HFFc6 (cell line): ENCODE data around the gene RAF1. TPM values are rescaled to one million over a fixed set of nuclear protein-coding genes. Genes with fewer than 3 reads are reported as not detected.

ENCODE experiments used
- DNase-seq: peaks from one replicate; pipeline ENCODE4 v3.0.0-alpha.2; 2018
- H3K27ac Mint-ChIP-seq: 2 replicates; pipeline ENCODE4 v1.8.0; 2020; ENCODE audit warnings: mild to moderate bottlenecking, mixed read lengths
- H3K27me3 Mint-ChIP-seq: 2 replicates; pipeline ENCODE4 v1.8.0; 2021; ENCODE audit warnings: mild to moderate bottlenecking, moderate library complexity, mixed read lengths; ENCODE audit not compliant: insufficient read depth
- H3K36me3 Mint-ChIP-seq: 2 replicates; pipeline ENCODE4 v1.8.0; 2021; ENCODE audit warnings: low read depth, mixed read lengths
- H3K4me1 Mint-ChIP-seq: 2 replicates; pipeline ENCODE4 v1.8.0; 2020; ENCODE audit warnings: low read depth, mixed read lengths
- H3K4me3 Mint-ChIP-seq: 2 replicates; pipeline ENCODE4 v1.8.0; 2020; ENCODE audit warnings: mild to moderate bottlenecking, moderate library complexity, mixed read lengths
- H3K9me3 Mint-ChIP-seq: 2 replicates; pipeline ENCODE4 v1.8.0; 2020; ENCODE audit warnings: mild to moderate bottlenecking, mixed read lengths
- CTCF ChIP-seq: fragments of 200-600 bp; sonication (generic); IDR thresholded peaks from 2 replicates; pipeline ENCODE4 v1.5.0; 2021; ENCODE audit warnings: antibody characterized with exemption, mild to moderate bottlenecking
- long read RNA-seq: library from polyadenylated mRNA; unstranded; transcript quantifications from one replicate; pipeline ENCODE4 v2.0.0, GENCODE V29; 2019
- total RNA-seq, 6 experiments: library from RNA; stranded (reverse); fragmentation: NEBNext Ultra II Directional; extraction: Animal tissue kit (Norgen Biotek cat#: 25700); gene quantifications; 2 replicates in 1 of 6; 3 replicates in 5 of 6; pipeline ENCODE4 v1.2.3, GENCODE V29; 2021

Gene RAF1
- 10 to 100 TPM; 78.9 to 97.5 (median 86.8) TPM for total RNA-seq
- long read RNA-seq, transcript RAF1-201 (17 exons, 3,300 nt), result major isoform, 62 of 111 reads
- long read RNA-seq, partial matches to known transcripts, result 15 of 111 reads
- long read RNA-seq, other reads (novel, unspliced or antisense), result 33 of 111 reads

GRCh38 chr3:12663936-12664908 lies at the start of gene RAF1:
Gene RAF1, minus strand, starts transcription at chr3:12664117. Its CDS starts 45,396 bp downstream, at chr3:12618721.
- Mint-ChIP-seq H3K4me3 (peak within 1 kb of the TSS; percentile 93), H3K9me3 (peaks cover 4% of the 10 kb centered on the region; the same call in 1 of the 2 replicates), H3K36me3 (peaks cover 16% of the 10 kb centered on the region), H3K27me3 (0 out of 2 replicates have a peak, but pooled peaks cover 5% of the 10 kb centered on the region), H3K4me1 (peaks cover 40% of the 10 kb centered on the region), H3K27ac (peak within 1 kb of the TSS; percentile 99)
- TF ChIP-seq CTCF, result no peak
- peak; percentile 99 for DNase-seq

- Mint-ChIP-seq H3K27ac (no peak overlapping the region), H3K36me3 (no peaks in the 10 kb centered on the region), H3K4me3 (no peak overlapping the region), H3K4me1 (peaks cover 40% of the 10 kb centered on the region), H3K27me3 (peaks cover 7% of the 10 kb centered on the region), H3K9me3 (no peaks in the 10 kb centered on the region)
- no peak for DNase-seq
- TF ChIP-seq CTCF, result no peak
These were observed 46.1 kb upstream of the RAF1 start for GRCh38 chr3:12710062-12710461.

- Mint-ChIP-seq H3K4me1 (peaks cover 40% of the 10 kb centered on the region), H3K36me3 (no peaks in the 10 kb centered on the region), H3K27ac (no peak overlapping the region), H3K9me3 (no peaks in the 10 kb centered on the region), H3K4me3 (no peak overlapping the region), H3K27me3 (peaks cover 7% of the 10 kb centered on the region)
- DNase-seq, result no peak
- no peak for TF ChIP-seq CTCF
These were observed 45.4 kb upstream of the RAF1 start for GRCh38 chr3:12709334-12709733.

- Mint-ChIP-seq H3K27me3 (peaks cover 7% of the 10 kb centered on the region), H3K4me1 (peaks cover 46% of the 10 kb centered on the region), H3K27ac (no peak overlapping the region; the same call in 1 of the 2 replicates), H3K9me3 (no peaks in the 10 kb centered on the region), H3K4me3 (no peak overlapping the region), H3K36me3 (no peaks in the 10 kb centered on the region)
- peak; percentile 65 for TF ChIP-seq CTCF
- DNase-seq, result peak; percentile 94
These were observed 44.8 kb upstream of the RAF1 start for GRCh38 chr3:12708584-12709192.

- TF ChIP-seq CTCF, result no peak
- Mint-ChIP-seq H3K27ac (no peak overlapping the region), H3K4me1 (peaks cover 56% of the 10 kb centered on the region), H3K36me3 (no peaks in the 10 kb centered on the region), H3K9me3 (no peaks in the 10 kb centered on the region), H3K4me3 (no peak overlapping the region), H3K27me3 (peaks cover 7% of the 10 kb centered on the region)
- DNase-seq, result no peak
These were observed 43.5 kb upstream of the RAF1 start for GRCh38 chr3:12707449-12707848.
